ENCODE data around the gene SLC35G6.

DNA sequence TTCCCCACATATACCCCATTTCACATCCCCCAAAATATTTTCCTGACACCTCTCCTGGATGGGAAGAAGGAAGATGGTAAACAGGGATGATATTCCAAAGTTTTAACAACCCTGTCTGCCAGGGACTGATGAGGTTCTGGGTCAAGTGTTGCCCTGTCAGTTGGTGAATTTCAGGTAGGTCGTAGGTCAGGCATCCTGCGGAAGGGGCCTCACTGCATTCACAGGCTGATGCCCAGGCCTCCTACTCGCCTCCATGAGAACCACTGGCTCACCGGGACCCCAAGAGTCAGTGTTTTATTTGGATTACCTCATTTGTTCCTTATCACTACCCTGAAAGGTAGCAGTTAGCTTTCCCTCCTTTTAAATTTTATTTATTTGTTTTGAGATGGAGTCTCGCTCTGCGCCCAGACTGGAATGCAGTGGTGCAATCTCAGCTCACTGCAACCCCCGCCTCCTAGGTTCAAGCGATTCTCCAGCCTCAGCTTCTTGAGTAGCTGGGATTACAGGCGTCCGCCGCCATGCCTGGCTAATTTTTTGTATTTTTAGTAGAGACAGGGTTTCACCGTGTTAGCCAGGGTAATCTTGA, 12.3 kb upstream of the SLC35G6 start:
- TF ChIP-seq, protein P1, sequence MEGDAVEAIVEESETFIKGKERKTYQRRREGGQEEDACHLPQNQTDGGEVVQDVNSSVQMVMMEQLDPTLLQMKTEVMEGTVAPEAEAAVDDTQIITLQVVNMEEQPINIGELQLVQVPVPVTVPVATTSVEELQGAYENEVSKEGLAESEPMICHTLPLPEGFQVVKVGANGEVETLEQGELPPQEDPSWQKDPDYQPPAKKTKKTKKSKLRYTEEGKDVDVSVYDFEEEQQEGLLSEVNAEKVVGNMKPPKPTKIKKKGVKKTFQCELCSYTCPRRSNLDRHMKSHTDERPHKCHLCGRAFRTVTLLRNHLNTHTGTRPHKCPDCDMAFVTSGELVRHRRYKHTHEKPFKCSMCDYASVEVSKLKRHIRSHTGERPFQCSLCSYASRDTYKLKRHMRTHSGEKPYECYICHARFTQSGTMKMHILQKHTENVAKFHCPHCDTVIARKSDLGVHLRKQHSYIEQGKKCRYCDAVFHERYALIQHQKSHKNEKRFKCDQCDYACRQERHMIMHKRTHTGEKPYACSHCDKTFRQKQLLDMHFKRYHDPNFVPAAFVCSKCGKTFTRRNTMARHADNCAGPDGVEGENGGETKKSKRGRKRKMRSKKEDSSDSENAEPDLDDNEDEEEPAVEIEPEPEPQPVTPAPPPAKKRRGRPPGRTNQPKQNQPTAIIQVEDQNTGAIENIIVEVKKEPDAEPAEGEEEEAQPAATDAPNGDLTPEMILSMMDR (conservative IDR thresholded peaks at IDR 0.05 in 1 of 2, IDR thresholded peaks at IDR 0.05 in 1 of 2; ENCODE audit: low read depth in 1 of 2, low read length in 2 of 2): no peak
- TF ChIP-seq EZH2 (IDR thresholded peaks at IDR 0.05; ENCODE audit: low read length, missing control alignments): no peak
